Osteocyte (in vitro differentiated cells): ENCODE results near the gene ZNF432. TPM values are rescaled to one million over a fixed set of nuclear protein-coding genes. Genes with fewer than 3 reads are reported as not detected.
A peak's percentile ranks its signal among the peaks of the same experiment; 100 is the strongest.
"Not testable (repeated sequence)": the region's sequence is repeated elsewhere in the genome, so short reads cannot be mapped to it uniquely, and the experiment has no call there.

Experiments used
- DNase-seq: peaks from one replicate; pipeline ENCODE4 v3.0.0; 2021; ENCODE audit warnings: mixed read lengths; ENCODE audit not compliant: unreplicated experiment; ENCODE audit errors: extremely low spot score
- H3K27ac Mint-ChIP-seq: one replicate; pipeline ENCODE4 v1.8.0; 2021; ENCODE audit warnings: mild to moderate bottlenecking, mixed read lengths; ENCODE audit not compliant: unreplicated experiment
- H3K27me3 Mint-ChIP-seq: one replicate; pipeline ENCODE4 v1.8.0; 2021; ENCODE audit warnings: mixed read lengths; ENCODE audit not compliant: unreplicated experiment
- H3K36me3 Mint-ChIP-seq: one replicate; pipeline ENCODE4 v1.8.0; 2021; ENCODE audit warnings: mixed read lengths; ENCODE audit not compliant: unreplicated experiment
- H3K4me1 Mint-ChIP-seq: one replicate; pipeline ENCODE4 v1.8.0; 2021; ENCODE audit warnings: mixed read lengths; ENCODE audit not compliant: unreplicated experiment
- H3K4me3 Mint-ChIP-seq: one replicate; pipeline ENCODE4 v1.8.0; 2021; ENCODE audit warnings: mild to moderate bottlenecking, moderate library complexity, mixed read lengths; ENCODE audit not compliant: unreplicated experiment
- H3K9me3 Mint-ChIP-seq: one replicate; pipeline ENCODE4 v1.8.0; 2021; ENCODE audit warnings: mixed read lengths; ENCODE audit not compliant: unreplicated experiment
- long read RNA-seq: library from polyadenylated mRNA; unstranded; transcript quantifications from one replicate; pipeline ENCODE4 v2.0.0, GENCODE V29; 2021
- total RNA-seq: library from RNA; stranded (reverse); gene quantifications from 2 replicates; pipeline ENCODE4 v1.2.1, GENCODE V29; 2021
- TF ChIP-seq, protein P1 (sequence below): fragments of 200-600 bp; sonication (generic); IDR thresholded peaks from 2 replicates; pipeline ENCODE4 v1.5.0; 2021; ENCODE audit warnings: antibody characterized with exemption, mild to moderate bottlenecking, moderate library complexity

ZNF432 gene
- 11.5 and 12.5 TPM in 2 replicates for total RNA-seq
- long read RNA-seq, transcript ZNF432-201 (5 exons, 2,577 nt) = major isoform, 9 of 12 reads
- long read RNA-seq, partial matches to known transcripts = 0 of 12 reads
- long read RNA-seq, other reads (novel, unspliced or antisense) = 1 of 12 reads

DNA sequence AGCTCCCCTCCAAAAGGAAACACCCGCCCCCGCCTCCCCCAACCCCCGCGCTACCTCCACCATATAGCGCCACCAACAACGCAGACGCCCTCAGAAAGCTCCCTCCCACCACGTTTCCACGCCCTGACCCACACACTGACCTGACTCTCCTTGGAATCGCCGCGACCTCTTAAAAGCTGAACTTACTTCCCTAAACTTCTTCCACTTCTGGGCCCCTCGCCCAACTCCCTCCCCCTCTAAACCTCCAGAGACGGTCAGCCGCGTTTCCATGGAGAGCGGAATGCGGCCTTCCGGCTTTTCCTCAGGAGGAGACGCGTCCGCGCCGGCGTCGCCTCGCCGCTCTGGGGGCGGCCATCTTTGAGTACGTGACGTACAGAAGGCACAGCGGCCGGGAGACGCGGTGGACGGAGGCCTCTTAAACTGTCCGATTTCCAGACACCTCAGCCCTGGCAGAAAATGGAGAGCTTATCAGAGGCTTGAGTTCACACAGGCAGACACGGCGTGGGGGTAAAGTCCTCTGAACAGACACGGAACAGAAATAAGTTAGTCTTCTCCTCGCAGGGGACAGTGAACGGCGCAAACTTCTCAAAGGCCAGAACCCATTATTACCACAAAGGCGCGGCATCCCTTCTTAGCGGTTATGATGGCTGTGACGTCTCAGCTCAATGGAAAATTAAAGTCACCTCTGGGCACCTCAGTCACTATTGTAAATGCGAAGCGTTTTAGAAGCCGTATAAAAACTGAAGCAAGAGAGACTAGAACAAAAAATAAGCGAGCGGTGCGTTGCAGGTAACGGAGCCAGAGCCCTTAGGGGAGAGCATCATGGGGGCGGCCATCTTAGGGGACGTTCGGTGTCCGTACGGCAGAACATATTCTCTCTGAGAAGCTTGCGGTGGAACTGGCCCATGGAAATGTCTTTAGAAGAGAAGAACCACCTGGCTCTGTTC is at the start of gene ZNF432:
ZNF432 (minus strand) TSS at position 284 of the 947 bp plus-strand sequence. CDS start 1,970 bp downstream, outside the sequence.
- Mint-ChIP-seq H3K4me1 (peaks cover 14% of the 10 kb centered on the region), H3K4me3 (peak within 1 kb of the TSS; percentile 98), H3K9me3 (peaks cover 35% of the 10 kb centered on the region), H3K27ac (peak within 1 kb of the TSS; percentile 100), H3K36me3 (peaks cover 34% of the 10 kb centered on the region), H3K27me3 (no peaks in the 10 kb centered on the region)
- TF ChIP-seq, protein P1, sequence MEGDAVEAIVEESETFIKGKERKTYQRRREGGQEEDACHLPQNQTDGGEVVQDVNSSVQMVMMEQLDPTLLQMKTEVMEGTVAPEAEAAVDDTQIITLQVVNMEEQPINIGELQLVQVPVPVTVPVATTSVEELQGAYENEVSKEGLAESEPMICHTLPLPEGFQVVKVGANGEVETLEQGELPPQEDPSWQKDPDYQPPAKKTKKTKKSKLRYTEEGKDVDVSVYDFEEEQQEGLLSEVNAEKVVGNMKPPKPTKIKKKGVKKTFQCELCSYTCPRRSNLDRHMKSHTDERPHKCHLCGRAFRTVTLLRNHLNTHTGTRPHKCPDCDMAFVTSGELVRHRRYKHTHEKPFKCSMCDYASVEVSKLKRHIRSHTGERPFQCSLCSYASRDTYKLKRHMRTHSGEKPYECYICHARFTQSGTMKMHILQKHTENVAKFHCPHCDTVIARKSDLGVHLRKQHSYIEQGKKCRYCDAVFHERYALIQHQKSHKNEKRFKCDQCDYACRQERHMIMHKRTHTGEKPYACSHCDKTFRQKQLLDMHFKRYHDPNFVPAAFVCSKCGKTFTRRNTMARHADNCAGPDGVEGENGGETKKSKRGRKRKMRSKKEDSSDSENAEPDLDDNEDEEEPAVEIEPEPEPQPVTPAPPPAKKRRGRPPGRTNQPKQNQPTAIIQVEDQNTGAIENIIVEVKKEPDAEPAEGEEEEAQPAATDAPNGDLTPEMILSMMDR = no peak
- peak; percentile 97 for DNase-seq

DNA sequence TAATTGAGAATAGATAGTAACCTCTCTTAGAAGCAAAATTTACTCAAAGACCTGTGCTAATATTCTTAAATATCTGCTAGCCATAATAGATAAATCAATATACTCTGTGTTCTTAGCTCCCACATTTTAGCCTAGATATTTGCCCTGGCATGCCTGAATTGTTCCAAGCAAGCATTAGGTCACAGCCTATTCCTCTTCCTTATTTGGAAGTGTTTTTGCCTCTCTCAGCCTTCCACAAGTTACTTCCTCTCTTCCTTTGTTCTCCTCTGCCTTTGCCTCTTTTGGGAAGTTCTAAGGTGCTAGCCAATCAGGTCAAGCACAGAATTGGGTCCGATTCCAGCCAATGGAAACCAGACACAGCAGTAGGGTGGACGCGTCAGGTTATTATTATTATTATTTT is 47.8 kb upstream of the ZNF432 start:
- DNase-seq, H3K27me3 Mint-ChIP-seq, H3K27ac Mint-ChIP-seq: not testable (repeated sequence)
- H3K36me3 Mint-ChIP-seq = peaks cover 26% of the 10 kb centered on the region
- peaks cover 21% of the 10 kb centered on the region for H3K4me1 Mint-ChIP-seq
- peaks cover 23% of the 10 kb centered on the region for H3K9me3 Mint-ChIP-seq
- peak overlapping the region; percentile 93 for H3K4me3 Mint-ChIP-seq

DNA sequence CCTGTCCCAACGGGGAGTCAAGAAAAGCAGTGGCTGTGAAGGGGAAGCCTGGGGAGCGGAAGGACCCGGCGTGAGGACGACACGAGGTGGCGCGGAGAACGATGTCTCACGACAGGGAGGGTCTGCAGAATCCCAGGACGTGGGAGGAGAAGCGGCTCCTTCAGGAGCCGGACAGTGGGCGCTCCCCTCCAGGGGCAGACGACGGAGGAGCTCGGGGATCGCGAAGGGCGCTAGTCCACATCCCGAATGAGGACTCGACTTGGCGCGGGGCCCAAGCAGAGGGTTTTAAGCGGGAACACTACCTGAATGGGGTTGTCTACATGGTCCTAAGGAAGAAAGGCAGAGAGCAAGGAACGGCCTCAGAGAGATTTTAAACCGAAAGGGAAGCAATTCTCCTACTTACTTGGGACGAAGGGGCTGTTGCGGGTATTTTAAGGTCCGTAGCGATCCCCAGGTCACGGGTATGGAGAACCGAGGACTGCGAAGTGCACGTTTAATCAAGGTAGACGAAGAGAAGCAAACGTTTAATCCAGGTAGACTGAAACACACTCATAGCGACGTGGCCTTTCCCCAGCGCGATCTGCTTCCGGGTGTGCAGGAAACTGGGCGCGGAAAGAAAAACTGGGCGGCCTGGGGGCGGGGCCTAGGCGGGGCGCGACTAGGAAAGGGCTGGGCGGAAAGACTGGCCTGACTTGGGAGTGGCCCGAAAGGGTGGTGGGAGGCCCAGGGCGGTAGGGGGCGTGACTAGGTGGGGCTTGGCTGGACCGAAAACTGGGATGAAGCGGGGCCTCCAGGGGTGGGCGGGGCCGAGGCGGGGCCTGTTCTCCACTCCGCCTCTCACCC is 46.8 kb upstream of the ZNF432 start, which contains the start of gene ZNF841:
ZNF841 (minus strand) TSS at position 594 of the 843 bp plus-strand sequence. CDS start 10,964 bp downstream, outside the sequence.
- peaks cover 36% of the 10 kb centered on the region for H3K36me3 Mint-ChIP-seq
- H3K9me3 Mint-ChIP-seq = peaks cover 31% of the 10 kb centered on the region
- peak within 1 kb of the TSS; percentile 93 for H3K4me3 Mint-ChIP-seq
- DNase-seq = peak; percentile 97
- no peaks in the 10 kb centered on the region for H3K27me3 Mint-ChIP-seq
- peak within 1 kb of the TSS; percentile 98 for H3K27ac Mint-ChIP-seq
- H3K4me1 Mint-ChIP-seq = peaks cover 21% of the 10 kb centered on the region
- TF ChIP-seq, protein P1 = peak; percentile 33

DNA sequence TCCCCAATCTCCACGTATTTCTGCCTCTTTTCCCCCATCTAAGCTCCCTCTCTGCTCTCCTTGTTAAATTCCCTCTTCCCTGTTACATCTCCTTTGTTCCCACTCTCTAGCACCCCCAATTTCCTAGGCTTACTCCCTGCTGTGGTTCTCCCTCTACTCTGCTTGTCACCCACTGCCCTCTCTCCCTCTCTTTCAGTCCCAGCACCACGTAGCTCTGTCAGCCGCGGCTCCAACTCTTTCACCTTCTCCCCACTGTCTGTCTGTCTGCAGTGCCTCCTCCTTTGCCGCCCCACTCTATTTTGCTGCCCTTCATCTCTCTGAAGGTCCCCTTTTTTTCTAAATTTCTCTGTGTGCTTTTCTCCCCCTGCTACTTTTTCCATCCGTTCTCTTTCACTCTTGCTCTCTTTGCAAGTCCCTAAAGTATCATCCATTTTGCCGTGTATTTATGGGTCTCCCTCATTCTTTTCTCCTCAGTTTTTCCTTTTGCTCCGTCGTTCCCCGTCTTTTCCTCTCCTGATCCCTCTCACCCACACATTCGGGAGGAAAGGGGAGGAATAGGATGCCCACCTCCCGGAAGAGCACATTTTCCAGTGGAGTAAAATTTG is 46.0 kb upstream of the ZNF432 start:
- Mint-ChIP-seq H3K27me3 (no peaks in the 10 kb centered on the region), H3K36me3 (peaks cover 44% of the 10 kb centered on the region), H3K4me1 (peaks cover 21% of the 10 kb centered on the region), H3K27ac (peak overlapping the region; percentile 98), H3K9me3 (peaks cover 33% of the 10 kb centered on the region), H3K4me3 (peak overlapping the region; percentile 93)
- TF ChIP-seq, protein P1 = no peak
- DNase-seq = no peak

DNA sequence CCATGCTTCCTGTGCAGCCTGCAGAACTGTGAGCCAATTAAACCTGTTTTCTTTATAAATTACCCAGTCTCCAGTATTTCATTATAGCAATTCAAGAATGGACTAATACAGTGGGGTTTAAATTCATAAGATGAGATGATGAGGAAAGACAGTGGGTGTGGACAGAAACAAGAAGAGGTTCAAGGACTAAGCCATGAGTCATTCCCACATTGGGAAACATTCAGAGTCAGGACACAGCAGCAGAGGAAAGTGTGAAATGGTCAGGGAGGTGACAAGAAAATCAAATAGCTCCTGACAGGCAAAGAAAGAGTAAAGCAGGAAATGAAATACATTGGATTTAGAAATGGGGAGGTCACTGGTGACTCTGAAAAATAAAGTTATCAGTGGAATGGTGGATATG is 37.8 kb upstream of the ZNF432 start:
- peaks cover 57% of the 10 kb centered on the region for H3K9me3 Mint-ChIP-seq
- no peak overlapping the region for H3K4me3 Mint-ChIP-seq
- H3K4me1 Mint-ChIP-seq = no peaks in the 10 kb centered on the region
- no peak for DNase-seq
- TF ChIP-seq, protein P1 = no peak
- H3K27me3 Mint-ChIP-seq = no peaks in the 10 kb centered on the region
- H3K36me3 Mint-ChIP-seq = peaks cover 92% of the 10 kb centered on the region
- H3K27ac Mint-ChIP-seq = no peak overlapping the region
